Hepatocyte (in vitro differentiated cells): ENCODE results near the gene PPP1R13L. TPM values are rescaled to one million over a fixed set of nuclear protein-coding genes. Genes with fewer than 3 reads are reported as not detected.

Experiments used
- DNase-seq: peaks from one replicate; pipeline ENCODE4 v3.0.0-alpha.2; 2016; ENCODE audit warnings: low spot score
- H2AFZ ChIP-seq: fragments of 200-600 bp; sonication (generic); 2 replicates; pipeline ENCODE4 v1.6.0; 2016; ENCODE audit warnings: antibody characterized with exemption, mild to moderate bottlenecking
- H3K27ac ChIP-seq: fragments of 200-600 bp; sonication (generic); 2 replicates; pipeline ENCODE4 v1.5.1; 2016; ENCODE audit warnings: mild to moderate bottlenecking
- H3K27me3 ChIP-seq: fragments of 200-600 bp; sonication (generic); 2 replicates; pipeline ENCODE4 v1.6.1; 2016
- H3K36me3 ChIP-seq: fragments of 200-600 bp; sonication (generic); replicated peaks from 2 replicates; pipeline ENCODE4 v1.5.1; 2016; ENCODE audit warnings: low read depth; ENCODE audit not compliant: insufficient read depth
- H3K4me1 ChIP-seq: fragments of 200-600 bp; sonication (generic); 2 replicates; pipeline ENCODE4 v1.5.1; 2016; ENCODE audit warnings: mild to moderate bottlenecking, moderate library complexity; ENCODE audit not compliant: insufficient read depth
- H3K4me2 ChIP-seq: fragments of 200-600 bp; sonication (generic); 2 replicates; pipeline ENCODE4 v1.6.0; 2016
- H3K4me3 ChIP-seq: fragments of 200-600 bp; sonication (generic); 2 replicates; pipeline ENCODE4 v1.5.1; 2016; ENCODE audit warnings: mild to moderate bottlenecking
- H3K79me2 ChIP-seq: fragments of 200-600 bp; sonication (generic); 2 replicates; pipeline ENCODE4 v1.6.0; 2017; ENCODE audit warnings: mild to moderate bottlenecking
- H3K9me2 ChIP-seq: fragments of 200-600 bp; sonication (generic); replicated peaks from 2 replicates; pipeline ENCODE4 v1.6.0; 2017; ENCODE audit warnings: mild to moderate bottlenecking; ENCODE audit not compliant: insufficient read depth
- H3K9me3 ChIP-seq: fragments of 200-600 bp; sonication (generic); 2 replicates; pipeline ENCODE4 v1.5.1; 2016; ENCODE audit warnings: low read depth, mild to moderate bottlenecking
- H4K20me1 ChIP-seq: fragments of 200-600 bp; sonication (generic); 2 replicates; pipeline ENCODE4 v1.6.0; 2016; ENCODE audit warnings: mild to moderate bottlenecking; ENCODE audit not compliant: insufficient read depth, poor library complexity, severe bottlenecking
- CTCF ChIP-seq: fragments of 200-600 bp; sonication (generic); IDR thresholded peaks from 2 replicates; pipeline ENCODE4 v1.5.1; 2016; ENCODE audit warnings: antibody characterized with exemption, mild to moderate bottlenecking; ENCODE audit not compliant: poor library complexity
- EZH2 ChIP-seq: fragments of 200-600 bp; sonication (generic); IDR thresholded peaks from 2 replicates; pipeline ENCODE4 v1.6.1; 2016; ENCODE audit warnings: antibody characterized with exemption, mild to moderate bottlenecking, borderline replicate concordance
- EZH2phosphoT487 ChIP-seq: fragments of 200-600 bp; sonication (generic); IDR thresholded peaks from one replicate; pipeline ENCODE4 v1.6.1; 2018; ENCODE audit warnings: antibody characterized with exemption, mild to moderate bottlenecking, low read depth, moderate library complexity; ENCODE audit not compliant: unreplicated experiment, severe bottlenecking
- WGBS: methylation state at CpG from one replicate; pipeline ENCODE4 v1.1.6; 2016; ENCODE audit warnings: low lambda C conversion rate; ENCODE audit errors: missing lambda C conversion rate; 5-methylcytosine and 5-hydroxymethylcytosine counted together
- polyA plus RNA-seq: library from polyadenylated mRNA; unstranded; fragments of >200 nt; fragmentation: Nextera tagmentation; extraction: Ambion mirVana; gene quantifications from 2 replicates; pipeline ENCODE4 v1.2.1, GENCODE V29; 2016
- total RNA-seq: library from RNA; depleted of rRNA; stranded (reverse); fragments of >200 nt; gene quantifications from 2 replicates; pipeline ENCODE4 v1.2.3, GENCODE V29; 2014

The PPP1R13L gene
- total and polyA plus RNA-seq, 2 experiments from 2014 or later: 8.7 to 14.8 TPM

- H3K4me3 ChIP-seq: no peak overlapping the region
- H3K27me3 ChIP-seq: no peaks in the 10 kb centered on the region
- H4K20me1 ChIP-seq: no peaks in the 10 kb centered on the region
- no peaks in the 10 kb centered on the region for H3K36me3 ChIP-seq
- no peak overlapping the region for H3K4me2 ChIP-seq
- no peak for TF ChIP-seq CTCF
- TF ChIP-seq EZH2: no peak
- TF ChIP-seq EZH2phosphoT487: no peak
- peaks cover 7% of the 10 kb centered on the region for H3K4me1 ChIP-seq
- H3K79me2 ChIP-seq: peaks cover 10% of the 10 kb centered on the region
- H2AFZ ChIP-seq: no peak overlapping the region
- H3K9me2 ChIP-seq: no peaks in the 10 kb centered on the region
- DNase-seq: no peak
- no peak overlapping the region for H3K27ac ChIP-seq
- H3K9me3 ChIP-seq: no peaks in the 10 kb centered on the region
- WGBS: 85% methylated on average over 4 of the region's 4 CpGs
These were observed 14.5 kb upstream of the PPP1R13L start for GRCh38 chr19:45419396-45419795.

- H3K4me3 ChIP-seq: no peak overlapping the region
- H3K4me2 ChIP-seq: no peak overlapping the region
- 95% methylated on average over 9 of the region's 9 CpGs for WGBS
- DNase-seq: no peak
- H3K9me2 ChIP-seq: no peaks in the 10 kb centered on the region
- peaks cover 10% of the 10 kb centered on the region for H3K79me2 ChIP-seq
- H2AFZ ChIP-seq: no peak overlapping the region
- TF ChIP-seq EZH2phosphoT487 (no peak), EZH2 (no peak), CTCF (no peak)
- H3K27me3 ChIP-seq: no peaks in the 10 kb centered on the region
- H4K20me1 ChIP-seq: no peaks in the 10 kb centered on the region
- H3K36me3 ChIP-seq: no peaks in the 10 kb centered on the region
- H3K4me1 ChIP-seq: peaks cover 7% of the 10 kb centered on the region
- H3K9me3 ChIP-seq: no peaks in the 10 kb centered on the region
- H3K27ac ChIP-seq: no peak overlapping the region
These were observed 13.9 kb upstream of the PPP1R13L start for GRCh38 chr19:45418802-45419201.

- Histone ChIP-seq H4K20me1 (no peaks in the 10 kb centered on the region), H2AFZ (no peak overlapping the region), H3K9me2 (no peaks in the 10 kb centered on the region), H3K79me2 (no peaks in the 10 kb centered on the region), H3K4me2 (no peak overlapping the region), H3K4me1 (no peaks in the 10 kb centered on the region), H3K9me3 (no peaks in the 10 kb centered on the region), H3K36me3 (no peaks in the 10 kb centered on the region), H3K4me3 (no peak overlapping the region), H3K27me3 (no peaks in the 10 kb centered on the region), H3K27ac (no peak overlapping the region)
- 89% methylated on average over 4 of the region's 4 CpGs for WGBS
- no peak for TF ChIP-seq CTCF
- no peak for TF ChIP-seq EZH2
- TF ChIP-seq EZH2phosphoT487: no peak
- no peak for DNase-seq
These were observed 12.3 kb upstream of the PPP1R13L start for GRCh38 chr19:45417151-45417550.

- H3K27ac ChIP-seq: no peak overlapping the region
- no peaks in the 10 kb centered on the region for H3K9me3 ChIP-seq
- DNase-seq: no peak
- TF ChIP-seq EZH2 (no peak), CTCF (no peak), EZH2phosphoT487 (no peak)
- no peak overlapping the region for H3K4me2 ChIP-seq
- H3K4me1 ChIP-seq: no peaks in the 10 kb centered on the region
- H3K4me3 ChIP-seq: no peak overlapping the region
- H3K9me2 ChIP-seq: no peaks in the 10 kb centered on the region
- no peaks in the 10 kb centered on the region for H3K36me3 ChIP-seq
- 97% methylated on average over 8 of the region's 8 CpGs for WGBS
- H4K20me1 ChIP-seq: no peaks in the 10 kb centered on the region
- H3K27me3 ChIP-seq: no peaks in the 10 kb centered on the region
- no peak overlapping the region for H2AFZ ChIP-seq
- H3K79me2 ChIP-seq: no peaks in the 10 kb centered on the region
These were observed 9.6 kb upstream of the PPP1R13L start for GRCh38 chr19:45414468-45414867.
